HG03432 (cell line): ENCODE measurements around the gene MBNL1.

Source experiments
- ATAC-seq: cut with Tn5 transposase; IDR thresholded peaks from one replicate; pipeline ENCODE4 v1.9.1; 2021; ENCODE audit warnings: mild to moderate bottlenecking, moderate library complexity; ENCODE audit not compliant: unreplicated experiment

Gene MBNL1

DNA sequence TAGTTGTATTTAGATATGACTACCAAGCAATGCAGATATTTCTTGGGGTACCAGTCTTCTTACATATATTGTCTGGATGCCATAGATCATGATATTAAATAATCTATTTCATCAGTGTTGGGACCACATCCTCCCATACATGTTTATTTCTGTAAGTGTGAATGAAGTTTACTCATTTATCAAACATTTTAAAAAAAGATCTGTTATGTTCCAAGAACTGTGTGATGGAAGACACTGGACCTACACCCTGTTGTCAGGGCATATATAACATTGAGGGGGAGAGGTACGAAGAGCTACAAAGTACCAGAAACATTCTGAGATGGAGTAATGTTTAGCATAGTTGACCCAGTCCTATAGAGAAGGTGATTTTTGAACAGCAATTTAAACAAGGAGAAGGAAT is 26.6 kb downstream of the MBNL1 start:
- ATAC-seq = no peak

DNA sequence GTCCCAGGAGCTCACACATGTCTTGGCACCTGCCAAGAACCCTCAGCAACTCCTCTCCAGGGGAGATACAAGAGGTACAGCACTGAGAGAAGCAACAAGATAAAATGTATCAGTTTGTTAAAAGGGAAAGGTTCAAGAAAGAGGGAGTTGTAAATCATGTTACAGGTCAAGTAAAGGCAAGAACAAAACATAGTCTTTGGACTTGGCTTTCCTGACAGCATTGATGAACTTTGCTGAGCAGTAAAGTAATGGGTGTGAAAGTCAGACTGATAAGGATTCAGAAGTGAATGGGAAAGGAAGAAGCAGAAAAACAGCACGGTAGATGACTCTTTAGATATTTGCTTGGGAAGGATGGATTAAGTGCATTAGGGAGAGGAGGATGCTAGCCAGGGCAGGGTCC is 27.1 kb downstream of the MBNL1 start:
- ATAC-seq = no peak

DNA sequence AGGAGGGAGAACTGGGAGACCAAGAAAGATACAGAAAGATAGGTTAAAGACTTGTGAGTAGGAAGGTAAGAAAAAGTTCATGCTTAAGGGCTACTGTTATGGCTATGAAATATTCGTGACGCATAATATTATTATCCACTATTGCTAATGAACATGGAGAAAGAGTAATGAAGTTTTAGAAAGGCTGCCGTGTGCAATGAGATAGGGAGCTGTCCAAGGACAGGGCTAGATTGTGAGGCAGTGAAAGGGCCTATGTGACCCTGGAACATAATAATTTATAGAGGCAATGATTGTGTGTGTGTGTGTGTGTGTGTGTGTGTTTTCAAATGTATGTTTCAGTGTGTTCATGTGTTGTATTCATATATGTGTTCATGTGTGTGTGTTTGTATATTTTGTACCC is 27.7 kb downstream of the MBNL1 start:
- ATAC-seq = no peak

DNA sequence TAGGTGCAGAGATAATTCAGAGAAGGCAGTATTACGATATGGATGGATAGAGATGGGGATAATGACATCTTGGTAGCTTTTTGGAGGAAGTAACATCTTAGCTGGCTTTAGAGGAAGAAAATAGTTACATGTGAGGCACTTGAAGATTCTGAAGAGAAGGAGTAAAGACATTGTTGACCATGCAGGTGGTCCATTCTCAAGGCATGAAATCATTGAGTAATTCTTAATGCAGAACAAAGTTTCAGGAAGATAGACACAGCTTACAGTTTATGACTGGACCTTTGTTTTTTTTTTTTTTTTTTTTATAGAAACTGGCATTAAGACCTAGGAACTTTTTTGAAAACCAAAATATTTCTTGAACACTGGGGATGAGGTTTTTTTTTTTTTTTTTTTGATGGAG is 28.2 kb downstream of the MBNL1 start:
- ATAC-seq = no peak

DNA sequence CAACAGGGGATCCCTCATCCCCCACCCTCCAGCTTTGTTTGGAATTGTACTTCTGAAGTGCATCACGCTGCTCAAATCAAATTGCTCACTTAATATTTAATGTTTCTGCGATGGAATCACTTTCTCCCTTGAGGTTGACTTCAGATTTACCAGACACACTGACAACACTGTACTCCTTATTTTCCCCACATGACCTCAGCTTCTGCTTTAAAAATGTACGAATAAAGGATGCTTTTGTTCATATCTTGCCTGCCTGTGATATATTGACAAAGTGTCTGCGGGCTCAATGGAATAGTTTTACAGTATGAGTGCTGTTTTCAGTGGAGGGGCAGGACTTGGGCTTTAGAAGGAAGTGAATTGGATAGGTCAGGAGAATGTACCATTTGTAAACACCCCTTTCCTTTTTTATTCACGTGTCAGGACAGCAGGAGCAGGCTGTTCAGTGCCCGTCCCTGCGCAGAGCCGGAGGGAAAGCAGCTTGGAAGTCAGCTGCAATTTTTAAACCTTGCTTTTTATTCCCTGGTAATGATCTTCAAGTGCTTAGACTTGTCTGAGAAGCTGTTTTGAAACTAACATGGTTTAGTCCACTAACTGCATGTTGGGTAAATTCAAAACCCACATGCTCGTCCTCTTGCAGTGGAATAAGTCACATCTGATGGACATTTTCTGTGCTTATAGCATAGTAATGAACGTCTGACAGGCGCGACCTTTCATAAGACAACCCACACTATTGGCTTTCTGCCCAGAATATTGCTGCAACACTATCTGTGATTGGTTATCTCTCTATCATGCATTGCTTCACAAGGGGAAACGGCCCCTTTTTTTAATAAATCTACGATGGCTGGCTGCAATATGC is 29.9 kb downstream of the MBNL1 start:
- peak; percentile 57 for ATAC-seq

DNA sequence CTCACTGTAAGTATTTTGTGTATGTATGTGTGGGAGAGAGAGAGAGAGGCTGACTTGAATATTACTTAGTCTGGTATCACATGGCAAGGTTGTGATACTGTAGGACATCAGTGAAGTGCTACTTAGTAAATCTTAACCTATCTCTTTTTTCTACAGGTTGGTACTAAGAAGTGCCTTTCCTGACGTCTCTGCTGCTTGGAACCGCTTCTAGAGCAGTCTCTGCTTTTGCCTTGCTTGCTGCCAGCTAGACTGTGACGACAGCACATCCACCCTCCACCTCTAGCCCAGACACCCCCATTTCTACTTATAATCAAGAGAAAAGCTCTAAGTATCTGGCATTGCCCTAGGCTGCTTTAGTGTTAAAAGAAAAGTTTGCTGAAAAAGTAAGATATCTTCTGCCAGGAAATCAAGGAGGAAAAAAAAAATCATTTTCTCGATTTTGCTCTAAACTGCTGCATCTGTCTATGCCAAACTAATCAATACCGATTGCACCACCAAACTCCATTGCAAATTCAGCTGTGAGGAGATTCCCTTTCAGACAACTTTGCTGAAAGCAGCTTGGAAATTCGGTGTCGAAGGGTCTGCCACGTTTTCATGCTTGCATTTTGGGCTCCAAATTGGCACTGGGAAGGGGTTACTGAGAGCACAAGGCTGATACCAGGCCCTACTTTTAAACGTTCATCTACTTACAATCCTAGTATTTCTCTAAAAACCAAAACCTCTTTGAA is 30.7 kb downstream of the MBNL1 start:
- no peak for ATAC-seq

DNA sequence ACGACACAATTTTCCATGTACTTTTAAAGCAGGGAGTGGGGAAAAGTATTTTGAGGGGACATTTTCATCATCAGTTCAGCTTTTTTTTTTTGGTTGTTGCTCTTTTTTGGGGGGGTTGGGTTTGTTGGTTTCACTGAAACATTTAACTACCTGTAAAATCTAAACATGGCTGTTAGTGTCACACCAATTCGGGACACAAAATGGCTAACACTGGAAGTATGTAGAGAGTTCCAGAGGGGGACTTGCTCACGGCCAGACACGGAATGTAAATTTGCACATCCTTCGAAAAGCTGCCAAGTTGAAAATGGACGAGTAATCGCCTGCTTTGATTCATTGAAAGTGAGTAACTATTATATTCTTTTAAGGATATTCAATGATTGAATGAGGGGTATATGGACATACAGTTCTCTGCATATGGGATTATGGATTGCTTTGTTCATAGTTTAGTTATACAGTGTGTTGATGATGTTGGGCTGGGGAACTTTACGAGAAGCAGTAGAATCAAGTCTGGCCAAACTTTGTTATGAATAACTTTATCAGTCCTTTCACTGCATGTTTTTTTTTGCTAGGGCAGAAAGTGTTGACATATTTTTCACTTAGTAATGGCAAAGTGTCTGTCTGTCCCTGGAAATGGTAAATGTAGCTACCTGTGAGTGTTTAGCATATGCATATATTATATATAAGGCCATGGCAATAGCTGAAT is 31.5 kb downstream of the MBNL1 start:
- no peak for ATAC-seq

DNA sequence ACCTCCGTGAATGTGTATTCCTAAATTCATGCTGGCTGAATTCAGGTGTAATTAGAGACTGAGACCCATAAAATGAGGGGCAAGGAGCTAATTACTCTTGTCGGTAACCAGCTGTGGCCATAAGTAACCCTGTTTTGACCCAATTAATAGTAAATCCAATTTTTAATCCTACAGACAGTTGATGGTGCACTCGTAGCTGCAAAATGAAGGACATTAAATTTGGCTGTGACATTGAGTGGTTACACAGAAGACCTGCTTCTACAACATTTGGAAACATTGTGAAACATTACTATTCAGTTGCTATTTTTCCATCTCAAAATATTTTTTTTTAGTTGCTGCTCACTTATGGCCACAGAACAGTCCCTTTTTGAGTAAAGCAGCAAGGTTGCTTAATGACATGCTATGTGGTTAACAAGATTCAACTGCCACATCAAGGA is 33.0 kb downstream of the MBNL1 start:
- no peak for ATAC-seq

DNA sequence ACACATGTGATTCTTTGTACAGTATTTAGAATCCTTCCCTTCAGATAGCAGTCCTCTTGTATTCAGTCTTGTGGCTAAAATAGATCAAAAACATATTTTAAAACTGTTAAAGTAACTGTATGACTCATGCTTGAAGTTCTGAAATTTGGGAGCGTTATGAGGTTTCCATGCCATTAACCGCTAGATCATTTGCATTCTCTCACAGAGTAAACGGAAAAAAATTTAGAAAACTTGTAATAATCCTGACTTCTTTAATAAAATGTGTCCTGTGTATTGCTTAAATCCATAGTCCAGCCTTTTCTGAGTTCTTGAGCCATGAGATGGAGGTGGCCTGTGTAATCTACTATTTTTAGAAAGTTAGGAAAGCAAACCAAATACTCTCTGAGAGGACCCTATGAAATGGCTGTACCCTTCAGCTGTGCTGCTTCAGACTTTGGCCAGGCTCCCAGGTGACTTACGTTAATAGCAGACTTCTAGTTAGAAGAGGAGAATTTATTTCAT is 33.8 kb downstream of the MBNL1 start:
- peak; percentile 83 for ATAC-seq

DNA sequence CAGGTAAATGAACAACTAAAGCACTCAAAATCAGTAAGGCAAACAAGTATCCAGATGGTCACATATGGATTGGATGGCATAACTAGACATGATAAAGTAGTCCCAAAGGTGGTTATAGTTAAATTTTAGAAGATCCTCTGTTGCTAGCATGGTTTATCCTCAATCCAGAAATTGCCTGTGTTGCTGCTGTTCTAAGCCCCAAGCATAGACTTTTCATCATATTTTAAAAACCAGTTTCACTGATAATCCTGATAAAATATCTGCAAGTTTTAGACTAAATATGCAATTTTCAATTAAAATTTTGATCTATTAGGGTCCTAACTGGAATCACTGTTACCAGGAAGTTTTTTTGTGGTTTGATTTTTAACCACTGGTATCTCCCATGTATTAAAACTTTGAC is 35.4 kb downstream of the MBNL1 start:
- no peak for ATAC-seq

DNA sequence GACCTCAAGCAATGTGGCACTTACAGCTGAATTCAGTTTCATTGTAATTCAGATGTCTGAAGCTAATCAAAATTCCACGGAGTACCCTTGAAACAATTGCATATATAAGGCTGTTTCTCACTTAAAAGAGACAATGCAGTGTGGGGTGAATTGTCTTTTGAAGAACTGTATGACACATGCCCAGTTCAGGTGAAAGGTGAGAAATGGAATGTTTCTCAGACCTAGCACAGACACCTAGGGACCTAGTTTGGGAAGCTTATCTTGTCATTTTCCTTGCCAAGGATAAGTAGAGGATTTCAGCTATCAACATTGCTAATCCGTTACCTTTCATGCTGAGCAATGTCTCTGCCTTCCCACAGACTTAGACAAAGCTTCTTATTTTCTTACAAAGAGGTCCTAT is 36.3 kb downstream of the MBNL1 start:
- no peak for ATAC-seq

DNA sequence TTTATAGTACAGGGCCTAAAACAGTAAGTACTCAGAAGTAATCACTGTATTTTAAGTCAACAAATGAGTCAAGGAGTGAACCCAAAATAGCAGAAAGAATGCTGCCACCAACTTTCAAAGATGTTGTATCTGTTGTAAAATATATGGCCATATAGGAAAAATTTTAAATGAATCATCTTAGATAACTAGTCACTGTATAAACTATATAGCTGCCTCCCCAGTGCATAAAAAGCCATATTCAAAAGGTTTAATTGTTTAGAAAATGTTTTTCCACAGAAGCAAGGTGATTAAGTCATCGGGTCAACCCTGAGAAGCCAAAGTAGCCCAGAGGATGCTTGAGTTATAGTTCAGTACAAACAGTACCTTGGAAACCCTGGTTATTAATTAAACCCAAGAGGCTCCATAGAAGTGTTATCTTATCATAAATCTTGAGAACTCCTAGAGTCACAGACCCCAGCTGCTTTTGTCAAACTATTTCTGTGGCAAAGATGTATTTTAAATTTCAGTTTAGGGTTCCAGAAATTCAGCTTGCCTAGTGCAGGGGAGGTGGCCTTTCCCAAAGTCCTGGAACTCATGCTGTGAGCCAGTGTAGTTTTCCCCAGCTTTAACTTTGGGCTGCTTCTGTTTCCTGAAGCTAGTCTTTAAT is 39.2 kb downstream of the MBNL1 start:
- no peak for ATAC-seq

GRCh38 chr3:152308475-152308844 is 39.7 kb downstream of the MBNL1 start:
- no peak for ATAC-seq

- no peak for ATAC-seq
Observed at GRCh38 chr3:152309031-152309430, 40.3 kb downstream of the MBNL1 start.

DNA sequence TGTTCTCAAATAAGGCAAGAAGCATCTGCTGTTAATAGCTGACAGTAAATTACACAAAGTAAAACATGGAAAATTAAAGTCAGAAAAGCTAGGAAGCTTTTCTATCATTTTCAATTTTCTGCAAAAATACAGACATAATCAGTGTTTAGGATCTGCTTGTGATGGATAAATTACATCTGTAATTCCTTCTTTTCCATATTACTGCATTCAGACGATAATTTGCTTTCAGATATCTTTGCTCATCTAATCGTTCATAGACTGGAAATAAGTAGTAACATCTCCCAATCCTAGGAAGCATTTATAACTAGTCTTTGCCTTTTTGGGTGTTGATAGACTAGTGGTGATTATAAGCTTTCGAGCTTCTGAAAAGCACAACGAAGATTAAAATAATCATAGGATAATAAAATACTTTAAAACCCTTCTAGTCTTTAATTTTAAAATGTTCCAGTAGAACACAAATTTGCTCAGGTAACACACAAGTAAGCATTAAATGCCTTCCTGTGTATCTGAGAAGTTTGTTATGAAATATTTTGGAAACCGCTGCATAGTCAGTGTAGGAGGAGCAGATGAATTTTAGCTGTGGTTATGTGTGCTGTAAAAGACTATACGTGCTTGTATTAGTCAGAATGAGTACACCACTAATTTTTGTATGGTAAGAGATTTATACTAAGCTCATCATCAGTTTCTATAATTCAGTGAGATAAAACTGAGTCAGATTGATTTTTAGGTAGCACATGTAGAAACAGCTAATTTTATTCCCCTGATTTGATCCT is 41.0 kb downstream of the MBNL1 start:
- no peak for ATAC-seq

DNA sequence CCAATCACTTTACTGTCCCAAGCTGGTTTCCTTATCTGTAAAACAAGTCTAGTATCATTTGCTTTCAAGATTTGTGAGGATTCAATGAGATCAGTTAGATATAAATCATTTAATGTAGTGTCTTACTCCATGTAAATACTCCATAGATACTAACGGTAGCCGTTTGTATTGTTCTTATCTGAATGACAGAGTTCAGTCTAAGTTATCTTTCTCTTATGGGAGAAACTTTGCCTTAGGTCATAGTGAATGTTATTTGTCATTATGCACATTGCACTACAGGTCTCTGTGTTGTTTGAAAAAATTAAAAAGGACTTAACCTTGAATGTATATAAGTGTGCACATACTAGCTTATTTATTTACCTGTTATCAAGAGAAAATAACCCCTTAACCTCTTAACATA is 44.7 kb downstream of the MBNL1 start:
- no peak for ATAC-seq

DNA sequence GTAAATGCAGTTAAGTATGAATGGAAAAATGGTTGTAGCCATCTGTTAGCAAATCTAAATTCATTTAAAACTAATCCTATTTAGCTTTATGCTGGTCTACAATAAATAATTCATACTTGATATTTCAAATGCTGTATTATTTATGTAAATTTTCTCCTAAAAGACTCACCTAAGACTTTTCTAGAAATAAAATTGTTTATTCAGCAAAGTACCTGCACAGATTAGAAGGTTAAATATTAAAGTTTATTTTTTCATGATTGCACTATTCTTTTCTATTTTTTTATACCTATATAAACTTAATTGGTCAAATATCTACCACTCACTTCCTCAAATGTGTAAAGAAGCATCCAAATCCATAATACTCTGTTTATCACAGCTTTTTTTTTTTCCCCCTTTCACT is 45.2 kb downstream of the MBNL1 start:
- ATAC-seq = no peak

- no peak for ATAC-seq
Observed at GRCh38 chr3:152314677-152315353, 46.1 kb downstream of the MBNL1 start.

- ATAC-seq = no peak
Observed at GRCh38 chr3:152315623-152316022, 46.9 kb downstream of the MBNL1 start.

GRCh38 chr3:152316318-152316717 is 47.6 kb downstream of the MBNL1 start:
- no peak for ATAC-seq
